ENCODE data around the gene ZNF555.

- TF ChIP-seq CTCF (IDR thresholded peaks at IDR 0.05) (no peak), ZFX (IDR thresholded peaks at IDR 0.05; ENCODE audit: borderline replicate concordance) (no peak)
Observed at GRCh38 chr19:2883686-2884439, 42.6 kb downstream of the ZNF555 start.

All from 22Rv1 (cell line).